Pancreas (tissue), 10 donors: ENCODE measurements around the gene TSPEAR. TPM values are rescaled to one million over a fixed set of nuclear protein-coding genes. Genes with fewer than 3 reads are reported as not detected.

ENCODE experiments used
- ATAC-seq, 4 donors: fragments of 200-7000 bp; cut with Tn5 transposase; one replicate each; pipeline versions ENCODE4 v1.8.0 to v1.9.1; 2020; ENCODE audit warnings: mild to moderate bottlenecking in 4 of 4, moderate library complexity in 4 of 4
- DNase-seq, 6 donors: peaks; one replicate each; pipeline ENCODE4 v3.0.0-alpha.2; 2020
- FAIRE-seq: peaks from 2 replicates; lab custom pipeline; 2012; peaks lifted over from hg19 to GRCh38; lab: Jason Lieb, UNC
- H3K27ac ChIP-seq, 4 donors: fragments of 200-600 bp; sonication (generic); 1 replicate in 3 of 4; 2 replicates in 1 of 4; pipeline versions ENCODE4 v1.5.0 to v1.8.0; 2020
- H3K27me3 ChIP-seq, 4 donors: fragments of 200-600 bp; one replicate each; pipeline ENCODE4 v1.8.0; 2021
- H3K36me3 ChIP-seq, 3 donors: fragments of 200-600 bp; sonication (generic) in 1 of 3; one replicate each; pipeline versions ENCODE4 v1.5.0 to v1.8.0; 2020 to 2021
- H3K4me1 ChIP-seq, 3 donors: fragments of 200-600 bp; one replicate each; pipeline ENCODE4 v1.8.0; 2021
- H3K4me3 ChIP-seq, 4 donors: fragments of 200-600 bp; sonication (generic) in 2 of 4; one replicate each; pipeline versions ENCODE4 v1.5.0 to v1.8.0; 2020 to 2021
- H3K9me3 ChIP-seq, 4 donors: fragments of 200-600 bp; one replicate each; pipeline ENCODE4 v1.8.0; 2021
- CTCF ChIP-seq, 4 donors: fragments of 200-600 bp; sonication (generic) in 3 of 4; IDR thresholded peaks; one replicate each; pipeline versions ENCODE4 v1.5.0 to v1.8.0; 2021; ENCODE audit warnings: antibody characterized with exemption in 4 of 4
- WGBS, 2 donors: extraction: QIAGEN DNeasy Blood & Tissue Kit; methylation state at CpG; one replicate each; pipeline ENCODE4 v1.1.7; 2013; 5-methylcytosine and 5-hydroxymethylcytosine counted together
- intact Hi-C, 3 donors: fragments of 100-400 bp; cut with DNase I; formaldehyde crosslinking; loops; one replicate each; pipeline versions ENCODE4 v1.11.1 to v1.14.2; 2022
- polyA plus RNA-seq, 2 donors: library from polyadenylated mRNA; stranded (reverse); fragments of 200-250 nt; gene quantifications; one replicate each; pipeline ENCODE4 v1.2.3, GENCODE V29; 2013
- total RNA-seq, 6 donors: library from RNA; stranded (reverse); fragmentation: NEBNext Ultra II Directional in 4 of 6; extraction: Animal tissue kit (Norgen Biotek cat#: 25700) in 4 of 6; gene quantifications; one replicate each; pipeline versions ENCODE4 v1.2.1 to v1.2.4, GENCODE V29; 2021 to 2023
- donor health status: healthy with polysubstance abuse.
- donor health status: DM: no; HTN: no; CAD: no; lungs with moderate emphysema.
- donor health status: DM: no; HTN: no; CAD: no.
- donor health status: control.
- donor health status: control.
- donor health status: Bipolar disorder and iron deficiency.
- donor health status: DM: yes; HTN: yes; CAD: no.
- donor health status: DM: no; HTN: no; CAD: no.
- donor health status: DM: no; HTN: no; CAD: no.
- donor health status: DM: yes; HTN: yes; CAD: no.

The TSPEAR gene
- total and polyA plus RNA-seq, 8 donors, result 0.05 to 1.4 (median 0.25) TPM; not detected in 1

- TF ChIP-seq CTCF (IDR thresholded peaks at IDR 0.05), result no peak
- Histone ChIP-seq H3K36me3 (no peaks in the 10 kb centered on the region), H3K27me3 (no peaks in the 10 kb centered on the region), H3K4me1 (no peaks in the 10 kb centered on the region), H3K9me3 (no peaks in the 10 kb centered on the region), H3K4me3 (no peak overlapping the region), H3K27ac (no peak overlapping the region)
- FAIRE-seq (no peak), DNase-seq (no peak), ATAC-seq (no peak)
- intact Hi-C loops, result no loop called here
- 75% methylated on average over 12 of the region's 12 CpGs for WGBS, 2 donors
Observed at GRCh38 chr21:44650973-44651675, 60.2 kb downstream of the TSPEAR start.

GRCh38 chr21:44650265-44650972, 61.0 kb downstream of the TSPEAR start:
- no peak overlapping the region for H3K4me3 ChIP-seq
- intact Hi-C loops, result no loop called here
- 74 to 81% methylated on average over 19 to 20 of the region's 20 CpGs for WGBS, 2 donors
- no peaks in the 10 kb centered on the region for H3K27me3 ChIP-seq
- FAIRE-seq (no peak), DNase-seq (no peak), ATAC-seq (no peak)
- no peaks in the 10 kb centered on the region for H3K9me3 ChIP-seq
- no peak for TF ChIP-seq CTCF (IDR thresholded peaks at IDR 0.05)
- no peak overlapping the region for H3K27ac ChIP-seq
- H3K4me1 ChIP-seq, result no peaks in the 10 kb centered on the region
- no peaks in the 10 kb centered on the region for H3K36me3 ChIP-seq

GRCh38 chr21:44649521-44650100, 61.8 kb downstream of the TSPEAR start:
- WGBS, 2 donors, result 78 to 82% methylated on average over 18 of the region's 18 CpGs
- intact Hi-C loops, result no loop called here
- Histone ChIP-seq H3K27me3 (no peaks in the 10 kb centered on the region), H3K36me3 (no peaks in the 10 kb centered on the region), H3K9me3 (no peaks in the 10 kb centered on the region), H3K4me1 (no peaks in the 10 kb centered on the region), H3K4me3 (no peak overlapping the region), H3K27ac (no peak overlapping the region)
- DNase-seq (no peak), FAIRE-seq (no peak), ATAC-seq (no peak)
- no peak for TF ChIP-seq CTCF (IDR thresholded peaks at IDR 0.05)

DNA sequence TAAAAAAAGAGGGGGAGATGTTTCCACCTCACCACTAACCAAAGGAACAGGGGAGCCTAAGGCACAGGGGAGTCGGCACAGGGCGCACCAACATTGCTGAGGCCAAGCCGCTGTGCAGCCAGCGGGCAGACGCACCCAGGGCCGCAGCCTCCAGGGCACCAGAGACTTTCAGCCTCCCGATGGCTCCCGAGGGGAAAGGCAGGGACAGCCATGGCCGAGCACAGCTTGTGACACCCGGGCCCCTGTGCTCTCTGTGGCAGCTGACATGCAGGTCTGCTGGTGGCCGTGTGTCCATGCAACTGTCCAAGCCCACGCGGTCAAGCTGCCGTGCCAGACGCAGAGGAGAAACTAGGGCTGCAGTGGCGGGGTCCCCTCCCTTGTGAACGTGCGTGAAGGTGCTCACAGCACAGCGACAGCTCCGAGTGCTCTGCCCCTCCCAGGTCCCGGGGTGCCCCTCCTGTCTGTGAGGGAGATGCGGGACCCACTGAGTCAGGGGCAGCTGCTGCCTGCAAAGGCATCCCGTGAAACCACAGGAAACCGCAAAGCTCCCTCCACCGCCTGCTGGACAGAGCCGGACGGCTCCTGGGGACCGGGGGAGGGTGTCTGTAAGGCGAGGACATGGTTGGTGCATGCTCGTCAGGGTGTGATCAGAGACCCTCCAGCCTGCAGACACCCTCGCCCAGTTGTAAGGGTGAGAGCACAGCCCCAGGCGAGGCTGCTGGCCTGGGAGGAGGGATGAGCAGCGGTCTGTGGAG, 62.6 kb downstream of the TSPEAR start:
- H3K36me3 ChIP-seq, result no peaks in the 10 kb centered on the region
- H3K4me1 ChIP-seq, result no peaks in the 10 kb centered on the region
- H3K4me3 ChIP-seq, result no peak overlapping the region
- 55 to 74% methylated on average over 33 of the region's 33 CpGs for WGBS, 2 donors
- no peak for ATAC-seq
- no peak for TF ChIP-seq CTCF (IDR thresholded peaks at IDR 0.05)
- no peak overlapping the region for H3K27ac ChIP-seq
- DNase-seq, result no peak
- FAIRE-seq, result no peak
- no peaks in the 10 kb centered on the region for H3K27me3 ChIP-seq
- H3K9me3 ChIP-seq, result no peaks in the 10 kb centered on the region
- intact Hi-C loops, result no loop called here
